Measurements from ENCODE around the gene ATP9A.

DNA sequence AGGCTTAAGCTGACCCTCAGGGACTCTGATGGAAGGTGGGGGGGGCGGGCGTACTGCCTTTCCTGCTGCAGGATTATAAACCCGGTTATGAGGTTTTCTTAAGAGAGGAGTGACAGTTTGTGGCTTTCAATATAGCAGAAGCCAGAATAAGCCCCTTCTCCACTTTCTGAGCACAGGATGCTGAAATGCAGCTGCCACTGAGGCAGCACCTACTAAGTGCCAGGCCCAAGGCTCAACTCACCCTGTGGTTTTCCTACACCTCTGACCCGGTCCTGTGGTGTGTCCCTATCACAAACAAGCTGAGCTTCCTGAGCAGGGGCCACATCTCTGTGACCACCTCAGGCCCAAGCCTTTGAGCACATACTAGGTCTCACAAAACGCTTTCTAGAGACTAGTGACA, 166.1 kb downstream of the ATP9A start:
- TF ChIP-seq, protein P1, sequence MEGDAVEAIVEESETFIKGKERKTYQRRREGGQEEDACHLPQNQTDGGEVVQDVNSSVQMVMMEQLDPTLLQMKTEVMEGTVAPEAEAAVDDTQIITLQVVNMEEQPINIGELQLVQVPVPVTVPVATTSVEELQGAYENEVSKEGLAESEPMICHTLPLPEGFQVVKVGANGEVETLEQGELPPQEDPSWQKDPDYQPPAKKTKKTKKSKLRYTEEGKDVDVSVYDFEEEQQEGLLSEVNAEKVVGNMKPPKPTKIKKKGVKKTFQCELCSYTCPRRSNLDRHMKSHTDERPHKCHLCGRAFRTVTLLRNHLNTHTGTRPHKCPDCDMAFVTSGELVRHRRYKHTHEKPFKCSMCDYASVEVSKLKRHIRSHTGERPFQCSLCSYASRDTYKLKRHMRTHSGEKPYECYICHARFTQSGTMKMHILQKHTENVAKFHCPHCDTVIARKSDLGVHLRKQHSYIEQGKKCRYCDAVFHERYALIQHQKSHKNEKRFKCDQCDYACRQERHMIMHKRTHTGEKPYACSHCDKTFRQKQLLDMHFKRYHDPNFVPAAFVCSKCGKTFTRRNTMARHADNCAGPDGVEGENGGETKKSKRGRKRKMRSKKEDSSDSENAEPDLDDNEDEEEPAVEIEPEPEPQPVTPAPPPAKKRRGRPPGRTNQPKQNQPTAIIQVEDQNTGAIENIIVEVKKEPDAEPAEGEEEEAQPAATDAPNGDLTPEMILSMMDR (IDR thresholded peaks at IDR 0.05) = no peak
- TF ChIP-seq POLR2A (IDR thresholded peaks at IDR 0.05) = no peak

Data from right lobe of liver (tissue), 4 donors.